Activated CD8-positive, alpha-beta memory T cell treated with anti-CD3 and anti-CD28 coated beads, Interleukin-2, amount 10 ng/mL, durations not matched to agents 7 days and 5 days (primary cell): ENCODE data around the gene MGAT4A. TPM values are rescaled to one million over a fixed set of nuclear protein-coding genes. Genes with fewer than 3 reads are reported as not detected.

Experiments used
- ATAC-seq: fragments of 150-1000 bp; cut with Tn5 transposase; one replicate; pipeline ENCODE4 v1.10.0; 2021; ENCODE audit warnings: moderate library complexity
- CTCF ChIA-PET: fragments of 350-600 bp; sonication (Branson Sonifier 250); formaldehyde crosslinking; loops from one replicate; lab custom pipeline; 2021; ENCODE audit warnings: antibody characterized with exemption; lab: Charles Lee
- DNase-seq: peaks from one replicate; pipeline ENCODE4 v3.0.0-alpha.2; 2020
- H3K27ac Mint-ChIP-seq: one replicate; pipeline ENCODE4 v1.8.0; 2021; ENCODE audit warnings: mild to moderate bottlenecking, mixed read lengths
- H3K27me3 Mint-ChIP-seq: one replicate; pipeline ENCODE4 v1.8.0; 2021; ENCODE audit warnings: mixed read lengths
- H3K36me3 Mint-ChIP-seq: one replicate; pipeline ENCODE4 v1.8.0; 2021; ENCODE audit warnings: mild to moderate bottlenecking, mixed read lengths
- H3K4me1 Mint-ChIP-seq: one replicate; pipeline ENCODE4 v1.8.0; 2021; ENCODE audit warnings: mixed read lengths
- H3K4me3 Mint-ChIP-seq: one replicate; pipeline ENCODE4 v1.8.0; 2021; ENCODE audit warnings: mild to moderate bottlenecking, moderate library complexity, mixed read lengths
- H3K9me3 Mint-ChIP-seq: one replicate; pipeline ENCODE4 v1.8.0; 2022; ENCODE audit warnings: low read depth, mixed read lengths
- total RNA-seq, 2 experiments: library from RNA; stranded (reverse); gene quantifications; one replicate each; pipeline ENCODE4 v1.2.3, GENCODE V29; 2021

Gene MGAT4A
- 10 to 100 TPM; 57.4 to 72.0 TPM for total RNA-seq

- H3K4me3 Mint-ChIP-seq, result peak within 1 kb of the TSS; percentile 90
- peaks cover 61% of the 10 kb centered on the region for H3K4me1 Mint-ChIP-seq
- peak; percentile 83 for DNase-seq
- H3K36me3 Mint-ChIP-seq, result peaks cover 13% of the 10 kb centered on the region
- ATAC-seq, result peak; percentile 87
- H3K9me3 Mint-ChIP-seq, result no peaks in the 10 kb centered on the region
- peak within 1 kb of the TSS; percentile 91 for H3K27ac Mint-ChIP-seq
- CTCF ChIA-PET, result interaction anchor here (1.3 to 4.8 kb wide), 14 partner anchors 13 to 105 kb away, joined by 3 to 24 read pairs (median 8); no protein-coding TSS in a partner anchor
- H3K27me3 Mint-ChIP-seq, result no peaks in the 10 kb centered on the region
These were observed at the start of gene MGAT4A for GRCh38 chr2:98731041-98731893. MGAT4A (minus strand) TSS chr2:98731132; CDS start chr2:98726332, 4,800 bp downstream.

- H3K4me1 Mint-ChIP-seq, result no peaks in the 10 kb centered on the region
- H3K36me3 Mint-ChIP-seq, result peaks cover 8% of the 10 kb centered on the region
- no peak overlapping the region for H3K27ac Mint-ChIP-seq
- no peaks in the 10 kb centered on the region for H3K27me3 Mint-ChIP-seq
- peaks cover 5% of the 10 kb centered on the region for H3K9me3 Mint-ChIP-seq
- H3K4me3 Mint-ChIP-seq, result no peak overlapping the region
- no peak for DNase-seq
- no peak for ATAC-seq
- CTCF ChIA-PET, result no interaction called here
These were observed 48.0 kb upstream of the MGAT4A start for GRCh38 chr2:98778741-98779483.

GRCh38 chr2:98778151-98778550, 47.2 kb upstream of the MGAT4A start:
- peaks cover 5% of the 10 kb centered on the region for H3K9me3 Mint-ChIP-seq
- H3K4me3 Mint-ChIP-seq, result no peak overlapping the region
- CTCF ChIA-PET, result no interaction called here
- H3K4me1 Mint-ChIP-seq, result peaks cover 5% of the 10 kb centered on the region
- H3K27ac Mint-ChIP-seq, result no peak overlapping the region
- peaks cover 8% of the 10 kb centered on the region for H3K36me3 Mint-ChIP-seq
- ATAC-seq, result no peak
- DNase-seq, result no peak
- H3K27me3 Mint-ChIP-seq, result no peaks in the 10 kb centered on the region

GRCh38 chr2:98777710-98778109, 46.8 kb upstream of the MGAT4A start:
- no peak overlapping the region for H3K4me3 Mint-ChIP-seq
- ATAC-seq (no peak), DNase-seq (no peak)
- H3K27me3 Mint-ChIP-seq, result no peaks in the 10 kb centered on the region
- H3K27ac Mint-ChIP-seq, result no peak overlapping the region
- H3K9me3 Mint-ChIP-seq, result peaks cover 5% of the 10 kb centered on the region
- CTCF ChIA-PET, result no interaction called here
- H3K4me1 Mint-ChIP-seq, result peaks cover 9% of the 10 kb centered on the region
- H3K36me3 Mint-ChIP-seq, result peaks cover 8% of the 10 kb centered on the region

- Mint-ChIP-seq H3K27ac (no peak overlapping the region), H3K4me3 (no peak overlapping the region), H3K36me3 (peaks cover 3% of the 10 kb centered on the region), H3K9me3 (peaks cover 4% of the 10 kb centered on the region), H3K27me3 (no peaks in the 10 kb centered on the region), H3K4me1 (peaks cover 16% of the 10 kb centered on the region)
- CTCF ChIA-PET, result interaction anchor here (1.3 kb wide), 1 partner anchor 9 kb away, joined by 3 read pairs; no protein-coding TSS in a partner anchor
- DNase-seq, result no peak
- ATAC-seq, result no peak
These were observed 46.1 kb upstream of the MGAT4A start for GRCh38 chr2:98777076-98777475.

- H3K9me3 Mint-ChIP-seq, result no peaks in the 10 kb centered on the region
- no peak overlapping the region for H3K4me3 Mint-ChIP-seq
- CTCF ChIA-PET, result interaction anchor here (1.3 to 1.6 kb wide), 3 partner anchors 9 to 127 kb away, joined by 3 to 6 read pairs (median 4); no protein-coding TSS in a partner anchor
- H3K27ac Mint-ChIP-seq, result no peak overlapping the region
- no peaks in the 10 kb centered on the region for H3K36me3 Mint-ChIP-seq
- H3K27me3 Mint-ChIP-seq, result no peaks in the 10 kb centered on the region
- peaks cover 24% of the 10 kb centered on the region for H3K4me1 Mint-ChIP-seq
- DNase-seq (no peak), ATAC-seq (no peak)
These were observed 45.2 kb upstream of the MGAT4A start for GRCh38 chr2:98776136-98776535.

GRCh38 chr2:98775146-98775986, 44.4 kb upstream of the MGAT4A start:
- DNase-seq (no peak), ATAC-seq (no peak)
- Mint-ChIP-seq H3K27ac (no peak overlapping the region), H3K4me1 (peaks cover 29% of the 10 kb centered on the region), H3K4me3 (no peak overlapping the region), H3K9me3 (no peaks in the 10 kb centered on the region), H3K27me3 (no peaks in the 10 kb centered on the region), H3K36me3 (no peaks in the 10 kb centered on the region)
- CTCF ChIA-PET, result interaction anchor here (1.4 to 1.6 kb wide), 2 partner anchors 49 to 126 kb away, joined by 4 to 6 read pairs; no protein-coding TSS in a partner anchor

- Mint-ChIP-seq H3K9me3 (no peaks in the 10 kb centered on the region), H3K27ac (no peak overlapping the region), H3K4me1 (peaks cover 42% of the 10 kb centered on the region), H3K4me3 (no peak overlapping the region), H3K27me3 (no peaks in the 10 kb centered on the region), H3K36me3 (no peaks in the 10 kb centered on the region)
- ATAC-seq (no peak), DNase-seq (no peak)
- CTCF ChIA-PET, result interaction anchor here (0.8 to 1.4 kb wide), 4 partner anchors 17 to 140 kb away, joined by 3 to 4 read pairs (median 4); no protein-coding TSS in a partner anchor
These were observed 43.0 kb upstream of the MGAT4A start for GRCh38 chr2:98773907-98774306.

- peaks cover 49% of the 10 kb centered on the region for H3K4me1 Mint-ChIP-seq
- peak overlapping the region; percentile 95 for H3K27ac Mint-ChIP-seq
- CTCF ChIA-PET, result interaction anchor here (0.8 to 1.4 kb wide), 5 partner anchors 16 to 139 kb away, joined by 3 to 4 read pairs (median 3); no protein-coding TSS in a partner anchor
These were observed 42.2 kb upstream of the MGAT4A start for GRCh38 chr2:98773169-98773568.

GRCh38 chr2:98772536-98772935, 41.6 kb upstream of the MGAT4A start:
- peak overlapping the region; percentile 86 for H3K4me3 Mint-ChIP-seq
- peak overlapping the region; percentile 95 for H3K27ac Mint-ChIP-seq
- H3K4me1 Mint-ChIP-seq, result peaks cover 54% of the 10 kb centered on the region
- CTCF ChIA-PET, result interaction anchor here (0.8 to 2.8 kb wide), 7 partner anchors 9 to 127 kb away, joined by 3 to 24 read pairs (median 5); partner anchors contain the start of gene MGAT4A
- no peaks in the 10 kb centered on the region for H3K9me3 Mint-ChIP-seq
- DNase-seq, result no peak
- H3K36me3 Mint-ChIP-seq, result peaks cover 2% of the 10 kb centered on the region
- ATAC-seq, result no peak
- H3K27me3 Mint-ChIP-seq, result no peaks in the 10 kb centered on the region

More at GRCh38 chr2:98773169-98773568, 42.2 kb upstream of the MGAT4A start:
- no peaks in the 10 kb centered on the region for H3K9me3 Mint-ChIP-seq
- DNase-seq (no peak), ATAC-seq (no peak)
- H3K36me3 Mint-ChIP-seq, result peaks cover 2% of the 10 kb centered on the region
- H3K4me3 Mint-ChIP-seq, result no peak overlapping the region
- H3K27me3 Mint-ChIP-seq, result no peaks in the 10 kb centered on the region

- H3K27ac Mint-ChIP-seq, result peak overlapping the region; percentile 95
- H3K9me3 Mint-ChIP-seq, result no peaks in the 10 kb centered on the region
- CTCF ChIA-PET, result interaction anchor here (0.8 to 2.8 kb wide), 19 partner anchors 8 to 294 kb away, joined by 3 to 24 read pairs (median 5); partner anchors contain the start of gene MGAT4A
- H3K4me3 Mint-ChIP-seq, result peak overlapping the region; percentile 86
- no peaks in the 10 kb centered on the region for H3K27me3 Mint-ChIP-seq
- H3K4me1 Mint-ChIP-seq, result peaks cover 60% of the 10 kb centered on the region
- peaks cover 2% of the 10 kb centered on the region for H3K36me3 Mint-ChIP-seq
- DNase-seq, result peak; percentile 83
- ATAC-seq, result peak; percentile 70
These were observed 41.0 kb upstream of the MGAT4A start for GRCh38 chr2:98771721-98772524.

- H3K4me3 Mint-ChIP-seq, result peak overlapping the region; percentile 86
- no peaks in the 10 kb centered on the region for H3K27me3 Mint-ChIP-seq
- no peak for DNase-seq
- H3K36me3 Mint-ChIP-seq, result peaks cover 6% of the 10 kb centered on the region
- ATAC-seq, result peak; percentile 1
- peak overlapping the region; percentile 95 for H3K27ac Mint-ChIP-seq
- H3K4me1 Mint-ChIP-seq, result peaks cover 67% of the 10 kb centered on the region
- CTCF ChIA-PET, result interaction anchor here (0.6 to 2.8 kb wide), 18 partner anchors 9 to 295 kb away, joined by 3 to 24 read pairs (median 5); partner anchors contain the start of gene MGAT4A
- H3K9me3 Mint-ChIP-seq, result no peaks in the 10 kb centered on the region
These were observed 40.3 kb upstream of the MGAT4A start for GRCh38 chr2:98771264-98771663.
